M059J (cell line): Measurements from ENCODE around the gene ZNF532. TPM values are rescaled to one million over a fixed set of nuclear protein-coding genes. Genes with fewer than 3 reads are reported as not detected.

Source experiments
- DNase-seq: peaks from one replicate; pipeline ENCODE4 v3.0.0-alpha.2; 2012; ENCODE audit warnings: low read depth
- total RNA-seq: library from RNA; depleted of rRNA; stranded (reverse); fragments of >200 nt; shearing (Covaris generic); gene quantifications from 2 replicates; pipeline ENCODE4 v1.2.3, GENCODE V29; 2014

The ZNF532 gene
- total RNA-seq, 1 experiment from 2014 or later: 60.9 TPM

DNA sequence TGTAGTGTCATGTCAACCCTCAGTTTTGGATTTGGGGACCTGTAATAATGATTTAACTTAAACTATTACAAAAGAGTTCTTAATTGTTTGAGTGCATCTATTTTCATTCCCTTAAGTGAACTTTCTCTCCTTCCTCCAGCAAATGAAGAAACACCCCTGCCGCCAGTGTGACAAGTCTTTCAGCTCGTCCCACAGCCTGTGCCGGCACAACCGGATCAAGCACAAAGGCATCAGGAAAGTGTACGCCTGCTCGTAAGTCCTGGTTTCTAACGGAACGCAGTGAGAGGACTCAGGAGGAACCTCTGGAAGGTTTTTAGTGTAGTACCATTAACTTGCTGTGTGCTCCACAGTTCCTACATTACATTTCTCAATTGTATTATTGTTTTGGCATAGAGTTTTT lies 114.2 kb downstream of the ZNF532 start:
- DNase-seq: no peak

DNA sequence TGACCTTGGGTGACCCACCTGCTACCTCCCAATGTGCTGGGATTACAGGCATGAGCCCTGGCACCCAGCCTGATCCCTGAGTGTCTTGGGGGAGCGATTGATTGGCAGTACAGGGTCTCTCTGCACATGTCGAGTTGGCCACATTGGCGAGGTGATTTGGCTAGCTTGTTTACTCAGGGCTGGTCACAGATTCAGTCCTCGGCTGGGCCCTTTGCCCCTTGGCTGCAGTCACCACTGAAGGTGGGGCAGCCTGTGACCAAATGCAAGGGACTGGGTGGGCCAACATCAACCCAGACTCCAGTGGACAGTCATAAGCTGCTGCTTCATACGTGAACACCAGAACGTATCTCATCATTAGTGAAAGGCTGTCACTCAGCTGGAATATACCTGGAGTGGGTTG lies 114.9 kb downstream of the ZNF532 start:
- no peak for DNase-seq

DNA sequence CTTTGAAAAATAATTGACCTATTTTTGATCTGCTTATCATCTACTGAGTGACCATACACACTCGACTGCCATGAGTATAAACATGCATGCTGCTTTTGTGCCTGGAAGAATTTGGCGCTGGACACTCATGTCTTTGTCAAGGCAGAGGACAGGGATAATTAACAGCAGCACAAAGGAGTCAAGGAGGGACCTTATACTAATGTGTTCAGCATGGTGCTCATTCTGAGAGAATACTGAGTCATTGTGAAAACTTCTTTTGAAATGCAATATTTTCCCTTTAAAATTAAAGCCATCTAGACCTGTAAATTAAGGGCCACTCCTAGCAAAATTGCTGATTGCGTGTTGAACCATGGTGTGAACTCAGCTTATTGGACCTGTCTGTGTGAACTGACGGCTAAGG lies 116.3 kb downstream of the ZNF532 start:
- DNase-seq: no peak

DNA sequence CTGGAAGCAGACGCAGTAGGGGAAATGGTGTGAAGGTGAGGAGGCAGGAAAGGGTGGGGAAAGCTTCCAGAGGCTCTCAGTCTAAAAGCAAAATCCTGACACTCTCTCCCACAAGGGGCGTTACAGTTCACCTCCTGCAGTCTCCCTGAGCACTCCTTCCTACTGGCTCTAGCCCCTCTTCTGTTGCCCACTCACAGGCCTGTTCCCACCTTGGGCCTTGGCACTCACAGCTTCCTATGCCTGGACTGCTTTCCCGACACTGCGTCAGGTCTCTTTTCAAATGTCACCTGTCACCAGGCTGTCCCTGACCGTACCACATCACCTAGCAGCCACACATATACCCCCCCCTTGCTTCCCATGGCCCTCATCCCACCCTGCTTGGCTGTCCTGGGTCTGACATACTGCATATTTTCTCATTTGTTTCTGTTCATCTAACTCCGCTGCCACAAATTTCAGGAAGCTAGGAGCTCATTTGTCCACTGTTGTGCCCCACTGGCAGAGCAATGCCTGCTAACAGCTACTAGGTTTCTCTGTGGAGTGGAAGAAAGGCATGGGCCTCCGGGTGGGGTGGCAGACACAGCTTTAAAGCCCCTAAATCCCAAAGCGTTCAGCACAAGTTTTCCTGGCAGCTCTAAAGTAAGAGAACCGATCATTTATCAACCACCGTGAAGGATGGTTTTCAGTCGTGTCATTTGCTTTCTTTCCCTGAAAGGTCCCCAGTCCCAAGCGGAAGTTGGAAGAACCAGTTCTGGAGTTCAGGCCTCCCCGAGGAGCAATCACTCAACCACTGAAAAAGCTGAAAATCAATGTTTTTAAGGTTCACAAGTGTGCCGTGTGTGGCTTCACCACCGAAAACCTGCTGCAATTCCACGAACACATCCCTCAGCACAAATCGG lies 118.8 kb downstream of the ZNF532 start:
- DNase-seq: no peak

DNA sequence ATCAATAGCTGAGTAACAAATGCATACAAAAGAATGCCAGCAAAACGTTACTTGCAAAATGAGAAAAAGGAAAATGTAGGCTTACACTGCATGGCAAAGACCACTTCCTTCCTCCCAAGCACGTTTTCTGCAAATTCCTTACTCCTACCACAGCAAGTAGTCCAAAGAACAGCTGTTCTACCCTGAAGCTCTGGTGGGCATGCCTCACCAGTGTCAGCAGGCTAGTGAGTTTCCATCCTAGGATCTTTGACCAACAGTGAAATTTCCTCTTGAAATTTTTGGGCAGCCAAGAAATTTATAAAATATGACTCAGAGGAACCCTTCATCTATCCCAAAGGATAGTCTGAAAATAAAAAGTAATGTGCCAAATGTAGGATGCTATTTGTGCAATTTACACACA lies 123.9 kb downstream of the ZNF532 start:
- peak; percentile 57 for DNase-seq

DNA sequence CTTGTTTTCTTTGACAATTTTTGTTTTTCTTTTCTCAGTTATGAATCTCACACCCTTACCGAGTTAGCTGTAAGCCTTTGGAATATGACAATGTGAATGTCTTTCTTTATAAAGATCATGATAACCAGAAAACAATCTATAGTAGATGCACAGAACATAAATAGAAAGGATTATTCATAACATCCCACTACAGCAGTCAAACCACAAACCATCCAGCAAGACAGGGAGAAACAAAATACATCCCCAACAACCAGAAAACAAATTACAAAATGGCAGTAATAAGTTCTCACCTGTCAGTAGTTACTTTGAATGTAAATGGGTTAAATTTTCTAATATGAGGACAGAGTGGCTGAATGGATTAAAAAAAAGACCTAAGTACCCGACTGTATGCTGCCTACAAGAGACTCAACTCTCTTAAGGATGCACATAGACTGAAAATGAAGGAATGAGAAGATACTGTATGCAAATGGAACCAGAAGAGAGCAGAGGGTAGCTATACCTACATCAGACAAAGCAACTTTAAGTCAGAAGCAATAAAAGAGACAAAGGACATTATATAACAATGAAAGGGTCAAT lies 124.6 kb downstream of the ZNF532 start:
- peak; percentile 16 for DNase-seq

DNA sequence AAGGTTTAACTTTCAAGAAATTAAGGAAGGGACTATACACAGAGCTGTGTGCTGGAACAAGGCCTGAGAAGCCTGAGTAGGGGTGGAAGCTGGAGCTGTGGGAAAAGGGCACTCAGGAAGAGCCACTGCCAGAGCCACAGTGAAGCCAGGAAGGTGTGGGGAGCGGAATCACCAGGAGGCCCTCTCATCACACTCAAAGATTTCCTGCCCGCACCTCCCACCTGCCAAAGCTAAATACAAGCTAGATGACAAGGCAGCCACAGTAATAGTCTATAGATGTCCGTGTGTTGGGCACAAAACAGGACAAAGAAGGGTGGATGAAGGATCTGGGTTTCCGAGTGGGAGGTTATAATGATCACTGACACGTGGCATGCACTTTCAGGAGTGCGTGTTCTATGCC lies 126.0 kb downstream of the ZNF532 start:
- DNase-seq: peak; percentile 32

DNA sequence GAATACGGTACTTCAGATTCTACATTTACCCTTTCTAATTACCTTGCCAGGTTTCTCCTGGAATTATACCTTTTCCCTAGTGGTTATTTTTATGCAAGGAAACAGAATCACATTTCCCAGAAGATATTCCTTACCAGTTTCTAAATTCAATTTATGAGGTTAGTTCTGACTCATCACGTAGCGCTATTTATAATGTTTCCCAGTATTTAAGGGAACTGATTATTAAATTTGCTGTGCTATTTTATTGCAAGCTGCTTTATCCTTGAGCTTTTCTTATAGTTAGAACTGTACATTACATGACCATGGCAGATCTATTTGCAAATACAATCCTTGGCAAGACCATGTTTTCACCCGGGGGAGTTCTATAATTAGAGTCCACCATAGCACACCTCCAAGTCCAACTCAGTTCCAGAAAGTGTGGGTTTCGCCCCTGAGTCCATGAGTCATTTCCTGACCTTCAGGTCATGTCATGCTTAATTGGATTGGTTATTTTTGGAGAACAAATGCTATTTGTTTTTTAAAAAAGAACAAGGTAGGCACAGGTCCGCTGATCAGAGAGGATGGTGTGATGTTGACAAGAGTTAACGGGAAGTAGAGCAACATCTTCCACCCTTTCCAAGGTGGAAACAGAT lies 126.6 kb downstream of the ZNF532 start:
- DNase-seq: peak; percentile 89

DNA sequence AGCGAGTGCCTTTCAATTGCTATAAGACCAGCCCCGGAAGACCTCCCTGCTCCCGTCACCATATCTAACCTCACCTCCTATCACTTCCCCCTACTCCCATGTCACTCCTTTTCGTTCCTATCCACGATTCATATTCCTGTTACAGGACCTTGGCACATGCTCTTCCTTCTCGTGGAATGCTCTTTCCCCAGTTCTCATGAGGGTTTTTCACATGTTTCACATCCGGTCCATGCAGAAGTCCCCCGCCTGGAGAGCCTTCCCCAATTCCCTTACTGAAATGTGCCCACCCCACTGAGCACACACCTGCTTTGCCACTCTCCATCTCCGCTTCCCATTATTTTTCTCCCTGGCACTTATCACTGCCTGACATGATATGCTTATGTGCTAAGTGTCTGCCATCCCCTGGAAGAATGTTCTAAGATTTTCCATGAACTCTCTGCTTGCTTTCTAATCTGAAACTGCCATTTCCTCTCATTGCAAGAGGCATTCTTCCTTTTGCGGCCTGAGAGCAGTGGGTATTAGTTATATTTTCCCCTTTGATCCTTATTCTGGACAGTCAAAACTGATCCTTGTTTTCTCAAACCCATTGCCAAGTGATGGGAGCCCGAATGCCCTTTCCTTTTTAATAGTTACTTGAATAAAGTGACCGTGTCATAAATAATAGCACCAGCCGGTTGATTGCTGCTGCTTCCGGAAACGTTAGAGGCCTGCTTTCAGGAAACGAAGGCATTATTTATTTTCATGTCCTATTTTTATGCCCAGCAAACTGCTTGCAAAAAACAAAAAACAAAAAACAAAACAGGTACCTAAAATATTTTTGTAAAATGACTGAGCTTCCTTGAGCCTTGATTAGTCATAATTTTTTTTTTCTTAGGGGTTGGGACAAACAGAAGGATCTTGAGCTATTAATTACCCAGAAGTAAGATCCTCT lies 127.9 kb downstream of the ZNF532 start:
- no peak for DNase-seq

DNA sequence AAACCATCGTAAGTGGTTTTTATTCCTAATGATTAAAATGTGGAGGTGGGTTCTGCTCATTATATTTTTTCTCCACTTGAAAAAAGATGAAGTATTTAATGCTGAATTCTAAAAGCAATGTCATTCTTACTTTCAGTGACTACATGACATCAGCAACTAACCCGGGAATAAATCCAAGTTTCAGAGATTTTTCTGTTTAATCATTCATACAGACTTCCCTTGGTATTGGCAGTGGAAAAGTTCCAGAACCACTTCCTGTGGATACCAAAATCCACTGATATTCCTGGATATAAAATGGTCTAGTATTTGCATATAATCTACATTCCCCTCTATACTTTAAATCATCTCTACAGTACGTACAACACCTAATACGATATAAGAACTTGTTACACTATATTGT lies 128.6 kb downstream of the ZNF532 start:
- DNase-seq: peak; percentile 96

DNA sequence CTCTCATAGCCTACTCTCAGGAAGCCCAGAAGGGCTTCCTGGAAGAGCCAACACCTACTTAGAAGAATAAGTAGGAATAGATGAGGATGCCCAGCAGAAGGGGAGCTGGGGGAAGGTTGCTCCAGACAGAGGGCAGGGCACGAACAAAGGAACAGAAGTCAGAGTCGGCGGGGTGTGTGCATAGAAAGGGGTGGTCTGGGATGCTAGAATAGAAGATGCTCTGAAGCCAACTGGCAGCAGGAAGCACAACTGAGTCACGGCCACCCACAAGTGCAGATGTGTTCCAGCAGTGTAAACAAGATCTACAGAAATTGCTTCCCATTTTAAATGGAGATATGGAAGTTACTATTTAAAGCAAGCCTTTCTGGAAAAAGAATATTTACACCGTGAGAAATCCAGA lies 131.0 kb downstream of the ZNF532 start:
- no peak for DNase-seq

DNA sequence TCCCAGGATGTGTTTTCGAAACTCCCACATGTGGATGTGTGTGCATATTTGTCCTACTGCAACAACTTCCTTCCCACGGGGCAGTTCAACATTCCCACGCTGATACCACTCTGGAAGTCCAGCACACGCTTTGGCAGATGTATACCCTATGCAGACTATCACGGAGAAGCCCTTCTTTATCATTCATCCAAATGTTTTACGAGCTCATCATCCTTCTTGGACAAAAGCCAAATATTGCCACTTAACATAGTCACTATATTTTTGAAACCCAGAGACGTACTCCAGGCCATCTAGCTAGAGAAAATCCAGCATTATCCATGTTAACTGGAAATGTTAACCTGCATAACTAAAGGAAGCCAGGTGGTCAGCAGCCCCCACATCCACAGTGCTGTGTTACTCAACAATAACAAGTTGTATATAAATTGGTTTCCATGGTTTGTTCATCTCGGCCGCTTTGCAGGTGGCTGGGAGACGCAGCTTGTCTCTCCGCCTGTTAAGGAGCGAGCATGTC lies 131.5 kb downstream of the ZNF532 start:
- peak; percentile 32 for DNase-seq

DNA sequence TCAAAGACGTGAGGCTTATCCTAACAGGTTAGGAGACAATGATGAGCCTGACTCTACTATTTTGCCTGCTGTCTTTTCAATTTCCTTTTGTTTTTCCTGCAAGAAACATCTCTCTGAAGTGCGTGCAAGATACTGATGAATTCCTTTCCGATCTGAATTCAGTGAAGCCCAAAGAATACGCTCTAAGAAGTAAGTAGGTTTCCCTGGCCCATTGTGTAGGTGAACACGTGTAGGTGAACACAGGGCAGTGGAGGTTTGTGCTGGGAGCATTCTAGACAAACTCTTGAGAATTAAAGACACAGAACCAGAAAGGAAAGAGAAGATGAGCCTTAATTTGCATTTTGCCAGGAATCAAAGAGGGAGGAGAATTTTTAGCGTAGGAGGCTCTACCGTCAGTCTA lies 132.0 kb downstream of the ZNF532 start:
- DNase-seq: no peak

DNA sequence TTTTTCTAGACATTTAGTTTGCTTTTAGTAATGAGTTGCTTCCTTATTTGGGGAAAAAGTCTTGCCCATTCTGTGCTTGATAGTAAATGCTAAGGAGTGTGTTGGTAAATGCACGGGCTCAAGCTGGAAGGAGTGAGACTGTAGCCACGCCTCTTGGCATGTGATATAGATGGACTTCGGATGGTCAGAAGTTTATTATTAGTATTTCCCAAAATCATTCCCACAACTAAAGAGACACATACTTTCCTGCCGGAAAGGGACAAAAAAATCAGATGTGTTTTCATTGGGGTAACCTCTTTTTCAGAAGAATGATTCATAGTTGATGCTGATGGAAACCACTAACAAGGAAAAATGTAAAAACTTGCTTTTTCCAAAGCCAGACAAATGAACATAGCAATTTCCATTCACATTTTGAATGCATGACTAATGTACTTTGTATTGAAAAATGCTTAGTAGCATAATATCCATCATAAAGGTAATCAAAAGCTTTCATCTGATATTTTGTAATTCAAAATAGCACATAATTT lies 133.2 kb downstream of the ZNF532 start:
- peak; percentile 96 for DNase-seq

DNA sequence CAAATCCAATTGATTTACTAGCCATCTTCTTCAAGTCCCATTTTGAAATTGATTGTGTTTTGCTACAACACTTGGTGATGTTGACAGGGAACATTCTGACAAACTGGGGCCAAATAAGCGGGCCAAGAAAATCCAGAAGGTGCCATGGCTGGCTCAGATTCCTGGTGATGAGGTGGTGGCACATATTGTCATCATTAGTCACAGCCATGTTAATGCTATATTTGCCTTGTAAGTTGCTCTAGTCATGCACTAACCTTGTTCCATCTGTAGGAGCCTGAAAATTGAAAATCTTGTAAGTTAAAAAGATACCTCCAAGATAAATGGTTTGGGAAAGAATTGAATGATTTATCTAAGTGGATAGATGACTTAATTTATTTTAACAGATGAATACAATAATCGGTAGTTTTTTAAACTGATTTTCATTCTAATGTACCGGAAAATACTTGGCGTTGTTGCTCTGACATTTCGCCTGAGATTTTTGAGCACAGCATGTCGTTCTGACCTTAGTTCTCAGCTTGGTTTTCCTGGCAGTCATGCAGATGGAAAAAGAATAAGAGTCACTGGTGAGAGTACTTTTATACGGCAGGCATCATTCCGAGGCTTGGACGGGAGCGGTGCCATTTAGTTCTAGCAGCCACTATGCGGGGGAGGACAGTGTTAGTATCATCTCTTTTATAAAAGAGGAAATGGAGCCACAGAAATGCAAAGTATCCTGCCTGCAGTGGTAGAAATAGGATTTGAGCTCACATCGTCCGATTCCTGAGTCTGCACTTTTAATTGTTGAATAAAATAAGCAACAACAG lies 133.9 kb downstream of the ZNF532 start:
- peak; percentile 91 for DNase-seq

DNA sequence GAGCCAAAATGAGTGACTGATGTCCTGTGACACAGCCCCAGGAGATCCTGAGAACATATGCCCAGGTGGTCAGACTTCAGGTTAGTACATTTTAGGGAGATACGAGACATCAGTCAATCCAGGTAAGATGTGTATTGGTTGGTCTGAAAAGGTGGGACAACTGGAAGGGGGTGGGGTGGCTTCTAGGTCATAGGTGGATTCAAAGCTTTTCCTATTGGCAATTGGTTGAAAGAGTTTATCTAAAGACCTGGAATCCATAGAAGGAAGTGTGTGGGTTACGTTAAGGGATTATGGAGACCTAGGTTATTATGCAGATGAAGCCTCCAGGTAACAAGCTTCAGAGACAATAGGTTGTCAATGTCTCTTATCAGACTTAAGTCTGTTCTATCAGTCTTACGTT lies 136.5 kb downstream of the ZNF532 start:
- no peak for DNase-seq

DNA sequence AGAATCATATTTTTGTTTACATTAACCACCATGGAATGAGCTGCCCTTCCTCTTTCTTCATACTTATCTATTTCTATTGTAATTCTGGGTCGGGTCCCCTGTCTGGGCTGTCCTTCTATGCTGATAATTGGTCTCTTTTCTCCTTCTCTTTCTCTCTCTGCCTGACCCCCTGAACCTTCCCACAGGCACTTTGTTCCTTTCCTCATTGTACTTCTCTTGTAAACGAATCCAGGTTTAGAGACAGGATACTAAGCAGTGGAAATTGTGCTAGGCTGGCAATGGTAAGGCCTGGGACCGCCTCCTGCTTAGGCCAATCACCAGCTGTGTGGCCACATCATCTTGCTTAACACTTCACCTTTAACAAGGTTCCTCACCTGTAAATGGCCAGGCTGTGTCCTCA lies 137.0 kb downstream of the ZNF532 start:
- DNase-seq: no peak

DNA sequence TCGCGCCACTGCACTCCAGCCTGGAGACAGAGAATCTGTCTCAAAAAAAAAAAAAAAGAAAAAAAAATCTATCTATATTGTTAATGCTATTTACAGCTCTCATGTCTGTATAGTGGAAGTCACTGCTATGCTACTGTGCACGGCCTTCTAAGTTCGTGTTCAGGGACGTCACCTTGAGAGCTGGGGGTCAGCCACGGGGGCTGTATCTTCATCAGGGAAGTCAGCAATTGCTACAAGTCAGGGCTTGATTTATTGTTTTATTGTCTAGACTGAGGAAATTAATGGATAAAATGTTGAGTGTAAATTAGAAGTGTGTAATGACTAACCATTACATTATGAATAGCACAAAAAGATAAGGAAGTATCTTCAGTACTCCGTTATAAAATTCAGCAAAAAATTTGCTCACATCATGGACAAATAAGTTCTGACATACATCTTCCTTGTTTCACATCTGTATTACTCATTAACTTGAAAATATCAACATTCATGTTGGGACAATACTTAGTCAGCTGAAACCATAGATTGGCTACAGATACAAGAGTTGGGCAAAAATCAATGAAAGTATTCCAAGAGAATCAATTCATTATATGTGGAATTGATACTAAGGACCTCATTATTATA lies 138.4 kb downstream of the ZNF532 start:
- DNase-seq: no peak

DNA sequence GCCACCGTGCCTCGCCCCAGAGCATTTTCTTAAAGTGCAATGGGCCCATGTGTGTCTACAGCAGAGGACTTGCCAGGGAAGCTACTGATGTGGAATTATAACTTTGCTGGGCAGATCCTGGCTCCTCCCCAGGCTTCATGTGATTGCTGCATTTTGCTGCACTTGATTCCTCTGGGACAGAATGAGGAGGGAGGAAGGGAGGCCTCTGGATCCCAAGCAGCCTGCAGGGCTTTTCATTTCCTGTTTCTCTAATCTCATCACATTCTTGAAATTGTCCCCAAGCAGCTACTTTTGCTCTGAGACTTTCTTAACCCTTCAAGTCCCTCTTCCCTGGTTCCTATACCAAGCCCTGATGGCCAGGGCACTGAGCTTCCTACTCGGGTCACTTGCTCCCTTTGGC lies 140.6 kb downstream of the ZNF532 start:
- peak; percentile 95 for DNase-seq

DNA sequence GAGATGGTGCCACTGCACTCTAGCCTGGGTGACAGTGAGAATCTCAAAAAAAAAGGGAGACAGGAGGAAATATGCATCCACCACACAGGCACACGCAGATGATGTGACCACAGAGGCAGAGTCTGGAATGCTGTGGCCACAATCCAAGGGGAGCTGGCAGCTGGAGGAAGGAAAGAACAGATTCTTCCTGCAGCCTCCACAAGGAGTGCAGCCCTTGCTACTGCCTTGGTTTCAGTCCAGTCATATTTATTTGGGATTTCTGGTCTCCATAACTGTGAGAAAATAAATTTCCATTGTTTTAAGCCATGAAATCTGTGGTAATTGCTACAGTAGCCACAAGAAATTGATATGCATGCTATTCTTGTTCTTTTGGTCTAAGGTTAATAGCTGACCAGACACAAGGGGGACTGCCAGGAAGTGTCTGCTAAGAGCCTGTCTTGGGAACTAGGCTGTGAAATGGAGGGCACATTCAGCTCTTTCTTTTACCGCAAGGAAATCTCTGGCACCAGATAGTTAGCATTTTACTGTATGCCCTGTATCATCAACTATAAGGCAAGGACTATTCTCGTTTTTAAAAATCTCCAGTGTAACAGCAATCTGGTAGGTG lies 141.9 kb downstream of the ZNF532 start:
- peak; percentile 72 for DNase-seq
